GM18502 (cell line): ENCODE measurements around the gene CSNK1G3.
"Not testable (repeated sequence)": the region's sequence is repeated elsewhere in the genome, so short reads cannot be mapped to it uniquely, and the experiment has no call there.

Experiments used
- ATAC-seq: cut with Tn5 transposase; IDR thresholded peaks from one replicate; pipeline ENCODE4 v1.9.1; 2021; ENCODE audit warnings: mild to moderate bottlenecking; ENCODE audit not compliant: unreplicated experiment, poor library complexity

The CSNK1G3 gene

GRCh38 chr5:123628860-123629544 is 117.0 kb downstream of the CSNK1G3 start:
- no peak for ATAC-seq

GRCh38 chr5:123636006-123636405 is 124.0 kb downstream of the CSNK1G3 start:
- no peak for ATAC-seq

- ATAC-seq, result not testable (repeated sequence)
Observed at GRCh38 chr5:123637028-123637427, 125.1 kb downstream of the CSNK1G3 start.

- ATAC-seq, result no peak
Observed at GRCh38 chr5:123639244-123639643, 127.3 kb downstream of the CSNK1G3 start.

- ATAC-seq, result no peak
Observed at GRCh38 chr5:123645024-123645603, 133.1 kb downstream of the CSNK1G3 start.

- ATAC-seq, result no peak
Observed at GRCh38 chr5:123647066-123647465, 135.1 kb downstream of the CSNK1G3 start.

- ATAC-seq, result no peak
Observed at GRCh38 chr5:123651234-123651633, 139.3 kb downstream of the CSNK1G3 start.

GRCh38 chr5:123659011-123659410 is 147.0 kb downstream of the CSNK1G3 start:
- no peak for ATAC-seq

GRCh38 chr5:123659495-123659894 is 147.5 kb downstream of the CSNK1G3 start:
- ATAC-seq, result no peak

GRCh38 chr5:123664961-123665360 is 153.0 kb downstream of the CSNK1G3 start:
- ATAC-seq, result no peak

- ATAC-seq, result no peak
Observed at GRCh38 chr5:123665822-123666371, 153.9 kb downstream of the CSNK1G3 start.
